ENCODE measurements around the gene CNOT2. TPM values are rescaled to one million over a fixed set of nuclear protein-coding genes. Genes with fewer than 3 reads are reported as not detected.
"Not testable (repeated sequence)": the region's sequence is repeated elsewhere in the genome, so short reads cannot be mapped to it uniquely, and the experiment has no call there.

Gene CNOT2
- total RNA-seq, 1 experiment from 2014 or later = 73.7 TPM

DNA sequence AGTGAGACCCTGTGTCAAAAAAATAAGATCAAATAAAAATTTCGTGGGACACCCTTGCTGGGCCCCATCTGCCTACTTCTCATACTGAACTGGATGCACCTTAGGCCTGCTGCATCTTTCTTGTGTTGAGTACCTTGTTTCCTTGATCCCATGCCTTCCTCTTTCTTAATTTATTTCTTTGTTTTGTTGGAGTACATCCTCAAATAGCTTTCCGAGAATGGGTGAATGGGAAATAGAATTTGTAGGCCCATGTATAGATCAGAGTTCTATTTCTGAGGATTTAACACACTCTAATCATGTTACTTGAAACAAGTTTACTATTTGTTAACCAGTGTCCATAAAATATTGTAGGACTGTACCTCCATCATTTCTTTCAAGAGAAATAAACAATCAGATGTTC is 146.4 kb downstream of the CNOT2 start:
- H3K9me2 ChIP-seq (replicated peaks; ENCODE audit: low read length) = no peaks in the 10 kb centered on the region
- H3K9me3 ChIP-seq (ENCODE audit: low read length) = no peaks in the 10 kb centered on the region
- BruUV-seq (replicated peaks) = no TSS peak
- H3K4me3 ChIP-seq (ENCODE audit: low read length) = no peak overlapping the region
- ChIA-PET CTCF (no interaction called here), POLR2A (ENCODE audit: unreplicated experiment) (no interaction called here)
- no peaks in the 10 kb centered on the region for H3K79me2 ChIP-seq (ENCODE audit: low read length)
- no peak overlapping the region for H3K4me2 ChIP-seq (ENCODE audit: low read length)
- no peak overlapping the region for H3K27ac ChIP-seq (ENCODE audit: low read length)
- no peak overlapping the region for H2AFZ ChIP-seq (ENCODE audit: low read length)
- no peaks in the 10 kb centered on the region for H3F3A ChIP-seq (ENCODE audit: low read length, unreplicated experiment)
- no peaks in the 10 kb centered on the region for H4K20me1 ChIP-seq (ENCODE audit: low read length)
- no peaks in the 10 kb centered on the region for H3K27me3 ChIP-seq (ENCODE audit: low read length)
- H3K36me3 ChIP-seq (ENCODE audit: low read depth, low read length) = no peaks in the 10 kb centered on the region
- ATAC-seq (no peak), DNase-seq (no peak)
- H3K4me1 ChIP-seq (ENCODE audit: insufficient read depth, low read length) = peaks cover 12% of the 10 kb centered on the region
- TF ChIP-seq CTCF (conservative IDR thresholded peaks at IDR 0.05; ENCODE audit: low read depth, low read length) (no peak), EZH2phosphoT487 (IDR thresholded peaks at IDR 0.05; ENCODE audit: borderline replicate concordance, low read length) (no peak), EZH2 (IDR thresholded peaks at IDR 0.05; ENCODE audit: low read length, unreplicated experiment) (no peak)
- no peak overlapping the region for H3K9ac ChIP-seq (ENCODE audit: low read length)
- intact Hi-C loops (cut with micrococcal nuclease) = no loop called here

DNA sequence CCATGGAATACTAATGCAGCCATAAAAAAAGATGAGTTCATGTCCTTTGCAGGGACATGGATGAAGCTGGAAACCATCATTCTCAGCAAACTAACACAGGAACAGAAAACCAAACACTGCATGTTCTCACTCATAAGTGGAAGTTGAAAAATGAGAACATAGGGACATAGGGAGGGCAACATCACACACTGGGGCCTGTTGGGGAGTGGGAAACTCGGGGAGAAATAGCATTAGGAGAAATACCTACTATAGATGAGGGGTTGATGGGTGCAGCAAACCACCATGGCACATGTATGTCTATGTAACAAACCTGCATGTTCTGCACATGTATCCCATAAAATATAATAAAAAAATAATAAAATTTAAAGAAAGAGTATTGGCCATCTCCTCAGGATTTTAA is 149.4 kb downstream of the CNOT2 start:
- H3K9ac ChIP-seq (ENCODE audit: low read length); H3F3A ChIP-seq (ENCODE audit: low read length, unreplicated experiment); H3K27ac ChIP-seq (ENCODE audit: low read length); BruUV-seq (replicated peaks); H3K4me2 ChIP-seq (ENCODE audit: low read length); H4K20me1 ChIP-seq (ENCODE audit: low read length); ATAC-seq; H3K79me2 ChIP-seq (ENCODE audit: low read length); H3K4me3 ChIP-seq (ENCODE audit: low read length); intact Hi-C loops (cut with micrococcal nuclease); H3K36me3 ChIP-seq (ENCODE audit: low read depth, low read length); H2AFZ ChIP-seq (ENCODE audit: low read length); H3K9me3 ChIP-seq (ENCODE audit: low read length); H3K27me3 ChIP-seq (ENCODE audit: low read length); DNase-seq; CTCF ChIA-PET; POLR2A ChIA-PET (ENCODE audit: unreplicated experiment); H3K9me2 ChIP-seq (replicated peaks; ENCODE audit: low read length): not testable (repeated sequence)
- H3K4me1 ChIP-seq (ENCODE audit: insufficient read depth, low read length) = peaks cover 12% of the 10 kb centered on the region

- DNase-seq = peak; percentile 74
- POLR2A ChIA-PET (ENCODE audit: unreplicated experiment) = interaction anchor here (0.6 kb wide), 1 partner anchor 160 kb away, joined by 3 read pairs; no protein-coding TSS in a partner anchor
- ATAC-seq = peak; percentile 78
These were observed 150.7 kb downstream of the CNOT2 start for GRCh38 chr12:70393787-70394499.

More at GRCh38 chr12:70393787-70394499, 150.7 kb downstream of the CNOT2 start:
- no TSS peak for BruUV-seq (replicated peaks)
- Histone ChIP-seq H3K9ac (ENCODE audit: low read length) (no peak overlapping the region), H3K4me1 (ENCODE audit: insufficient read depth, low read length) (peaks cover 12% of the 10 kb centered on the region), H3K9me3 (ENCODE audit: low read length) (no peaks in the 10 kb centered on the region), H3K4me3 (ENCODE audit: low read length) (no peak overlapping the region; the same call in 1 of the 2 replicates), H3K4me2 (ENCODE audit: low read length) (peak overlapping the region; percentile 36), H3K9me2 (replicated peaks; ENCODE audit: low read length) (no peaks in the 10 kb centered on the region), H4K20me1 (ENCODE audit: low read length) (no peaks in the 10 kb centered on the region), H3F3A (ENCODE audit: low read length, unreplicated experiment) (no peaks in the 10 kb centered on the region), H3K27ac (ENCODE audit: low read length) (no peak overlapping the region), H2AFZ (ENCODE audit: low read length) (no peak overlapping the region), H3K27me3 (ENCODE audit: low read length) (no peaks in the 10 kb centered on the region), H3K79me2 (ENCODE audit: low read length) (no peaks in the 10 kb centered on the region), H3K36me3 (ENCODE audit: low read depth, low read length) (no peaks in the 10 kb centered on the region)
- intact Hi-C loops (cut with micrococcal nuclease) = no loop called here
- TF ChIP-seq EZH2 (IDR thresholded peaks at IDR 0.05; ENCODE audit: low read length, unreplicated experiment) (no peak), CTCF (conservative IDR thresholded peaks at IDR 0.05; ENCODE audit: low read depth, low read length) (no peak), EZH2phosphoT487 (IDR thresholded peaks at IDR 0.05; ENCODE audit: borderline replicate concordance, low read length) (no peak)
- CTCF ChIA-PET = no interaction called here
